Liver (tissue), 9 donors: Measurements from ENCODE around the gene TSBP1. TPM values are rescaled to one million over a fixed set of nuclear protein-coding genes. Genes with fewer than 3 reads are reported as not detected.

Source experiments
- DNase-seq: peaks from one replicate; pipeline ENCODE4 v3.0.0-alpha.2; 2017; ENCODE audit warnings: low spot score
- H3K27ac ChIP-seq, 2 donors: one replicate each; pipeline ENCODE4 v1.7.0; 2013; ENCODE audit warnings: inconsistent platforms in 2 of 2, low read length in 2 of 2, control low read depth in 1 of 2, low read depth in 1 of 2, mild to moderate bottlenecking in 1 of 2
- H3K27me3 ChIP-seq, 4 donors: one replicate each; pipeline versions ENCODE4 v1.6.1 to v1.7.0; 2013; ENCODE audit warnings: low read length in 3 of 4, inconsistent platforms in 1 of 4, mild to moderate bottlenecking in 1 of 4, moderate library complexity in 1 of 4; ENCODE audit not compliant: control insufficient read depth in 4 of 4, insufficient read depth in 4 of 4
- H3K36me3 ChIP-seq, 4 donors: one replicate each; pipeline versions ENCODE4 v1.6.1 to v1.7.0; 2013; ENCODE audit warnings: low read length in 3 of 4, mild to moderate bottlenecking in 3 of 4, low read depth in 1 of 4, moderate library complexity in 1 of 4; ENCODE audit not compliant: control insufficient read depth in 4 of 4, insufficient read depth in 3 of 4
- H3K4me1 ChIP-seq, 4 donors: one replicate each; pipeline versions ENCODE4 v1.6.1 to v1.7.0; 2013; ENCODE audit warnings: low read length in 3 of 4, mild to moderate bottlenecking in 3 of 4, moderate library complexity in 1 of 4; ENCODE audit not compliant: control insufficient read depth in 4 of 4, insufficient read depth in 4 of 4
- H3K4me3 ChIP-seq, 3 donors: one replicate each; pipeline versions ENCODE4 v1.6.1 to v1.7.0; 2013; ENCODE audit warnings: low read length in 3 of 3, control low read depth in 1 of 3, low read depth in 1 of 3, mild to moderate bottlenecking in 1 of 3
- H3K9ac ChIP-seq, 2 donors: one replicate each; pipeline ENCODE4 v1.7.0; 2013; ENCODE audit warnings: low read length in 2 of 2, mild to moderate bottlenecking in 2 of 2, moderate library complexity in 2 of 2, control low read depth in 1 of 2, low read depth in 1 of 2
- H3K9me3 ChIP-seq, 4 donors: one replicate each; pipeline versions ENCODE4 v1.6.1 to v1.7.0; 2013; ENCODE audit warnings: low read length in 3 of 4; ENCODE audit not compliant: control insufficient read depth in 4 of 4
- EGR1 ChIP-seq, 2 donors: IDR thresholded peaks; 2 replicates each; pipeline ENCODE4 v1.6.1; 2016 to 2018; ENCODE audit warnings: antibody characterized with exemption in 2 of 2, low read depth in 2 of 2
- FOXA2 ChIP-seq: IDR thresholded peaks from 2 replicates; pipeline ENCODE4 v1.6.1; 2016; ENCODE audit warnings: antibody characterized with exemption
- GABPA ChIP-seq, 2 donors: IDR thresholded peaks in 1 of 2; conservative IDR thresholded peaks in 1 of 2; 2 replicates each; pipeline ENCODE4 v1.6.1; 2016; ENCODE audit warnings: antibody characterized with exemption in 2 of 2, mild to moderate bottlenecking in 1 of 2, moderate library complexity in 1 of 2
- HNF4A ChIP-seq, 2 donors: conservative IDR thresholded peaks; 2 replicates each; pipeline ENCODE4 v1.6.1; 2016; ENCODE audit warnings: antibody characterized with exemption in 2 of 2, mild to moderate bottlenecking in 2 of 2
- HNF4G ChIP-seq: IDR thresholded peaks from 2 replicates; pipeline ENCODE4 v1.6.1; 2016; ENCODE audit warnings: antibody characterized with exemption
- JUND ChIP-seq, 2 donors: IDR thresholded peaks; 2 replicates each; pipeline ENCODE4 v1.6.1; 2016; ENCODE audit warnings: antibody characterized with exemption in 2 of 2
- RXRA ChIP-seq, 2 donors: IDR thresholded peaks; 2 replicates each; pipeline ENCODE4 v1.6.1; 2017 to 2018; ENCODE audit warnings: antibody characterized with exemption in 2 of 2, mild to moderate bottlenecking in 1 of 2
- SP1 ChIP-seq: IDR thresholded peaks from 2 replicates; pipeline ENCODE4 v1.6.1; 2018; ENCODE audit warnings: antibody characterized with exemption, mild to moderate bottlenecking
- YY1 ChIP-seq: IDR thresholded peaks from 2 replicates; pipeline ENCODE4 v1.6.1; 2016; ENCODE audit warnings: antibody characterized with exemption, mild to moderate bottlenecking
- ZBTB33 ChIP-seq: IDR thresholded peaks from 2 replicates; pipeline ENCODE4 v1.6.1; 2016; ENCODE audit warnings: antibody characterized with exemption
- WGBS: extraction: QIAGEN DNeasy Blood & Tissue Kit; methylation state at CpG from one replicate; pipeline ENCODE4 v1.1.7; 2013; 5-methylcytosine and 5-hydroxymethylcytosine counted together
- polyA plus RNA-seq, 2 donors: library from polyadenylated mRNA; stranded (reverse) in 1 of 2; unstranded in 1 of 2; fragments of 200-250 nt in 1 of 2; fragments of >200 nt in 1 of 2; fragmentation: Nextera tagmentation in 1 of 2; extraction: Ambion mirVana in 1 of 2; gene quantifications; one replicate each; pipeline versions ENCODE4 v1.2.1 to v1.2.3, GENCODE V29; 2013 to 2015
- total RNA-seq, 2 donors: library from RNA; depleted of rRNA; stranded (reverse); fragments of >200 nt; gene quantifications; one replicate each; pipeline ENCODE4 v1.2.3, GENCODE V29; 2014
- TF ChIP-seq, protein P1 (sequence below): fragments of 150-350 bp; IDR thresholded peaks from 2 replicates; pipeline ENCODE4 v1.5.1; 2017; ENCODE audit warnings: improper control_type of control experiment, low read depth, low read length; ENCODE audit not compliant: missing input control
- TF ChIP-seq, protein P2 (sequence below): IDR thresholded peaks from 2 replicates; pipeline ENCODE4 v1.6.1; 2016; ENCODE audit warnings: antibody characterized with exemption, mild to moderate bottlenecking
- donor health status: healthy.
- donor health status: healthy.
- donor health status: healthy.
- donor health status: healthy.
- donor health status: healthy.

Gene TSBP1
- total and polyA plus RNA-seq, 4 donors: not detected

DNA sequence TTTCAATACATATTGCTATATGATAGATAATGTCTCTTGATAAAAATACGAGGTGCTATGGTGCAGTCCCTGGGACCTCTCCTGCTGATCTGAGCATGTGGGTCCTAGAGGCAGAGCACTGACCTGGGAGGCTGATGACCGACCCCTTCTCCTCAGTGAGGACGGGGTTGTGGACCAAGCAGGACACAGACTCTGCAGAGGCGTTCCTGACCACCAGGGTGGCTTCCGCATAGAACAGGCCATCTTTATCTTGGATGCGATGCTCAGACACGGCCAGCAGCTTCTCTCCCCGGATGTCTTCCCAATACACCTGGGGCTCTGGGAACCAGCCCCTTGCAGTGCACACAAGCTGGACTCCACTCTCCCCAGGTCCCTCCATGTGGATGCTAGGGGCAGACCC lies 31.1 kb upstream of the TSBP1 start (continued):
- TF ChIP-seq, protein P1, sequence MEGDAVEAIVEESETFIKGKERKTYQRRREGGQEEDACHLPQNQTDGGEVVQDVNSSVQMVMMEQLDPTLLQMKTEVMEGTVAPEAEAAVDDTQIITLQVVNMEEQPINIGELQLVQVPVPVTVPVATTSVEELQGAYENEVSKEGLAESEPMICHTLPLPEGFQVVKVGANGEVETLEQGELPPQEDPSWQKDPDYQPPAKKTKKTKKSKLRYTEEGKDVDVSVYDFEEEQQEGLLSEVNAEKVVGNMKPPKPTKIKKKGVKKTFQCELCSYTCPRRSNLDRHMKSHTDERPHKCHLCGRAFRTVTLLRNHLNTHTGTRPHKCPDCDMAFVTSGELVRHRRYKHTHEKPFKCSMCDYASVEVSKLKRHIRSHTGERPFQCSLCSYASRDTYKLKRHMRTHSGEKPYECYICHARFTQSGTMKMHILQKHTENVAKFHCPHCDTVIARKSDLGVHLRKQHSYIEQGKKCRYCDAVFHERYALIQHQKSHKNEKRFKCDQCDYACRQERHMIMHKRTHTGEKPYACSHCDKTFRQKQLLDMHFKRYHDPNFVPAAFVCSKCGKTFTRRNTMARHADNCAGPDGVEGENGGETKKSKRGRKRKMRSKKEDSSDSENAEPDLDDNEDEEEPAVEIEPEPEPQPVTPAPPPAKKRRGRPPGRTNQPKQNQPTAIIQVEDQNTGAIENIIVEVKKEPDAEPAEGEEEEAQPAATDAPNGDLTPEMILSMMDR: no peak
- TF ChIP-seq ZBTB33 (no peak), YY1 (no peak)

GRCh38 chr6:32401284-32401963 lies 29.7 kb upstream of the TSBP1 start:
- Histone ChIP-seq H3K4me1 (no peaks in the 10 kb centered on the region), H3K27me3 (peaks cover 0 to 20% (median 7%) of the 10 kb centered on the region in 4 donors), H3K9me3 (no peaks in the 10 kb centered on the region), H3K4me3 (no peak overlapping the region), H3K36me3 (no peaks in the 10 kb centered on the region), H3K9ac (no peak overlapping the region), H3K27ac (no peak overlapping the region)
- TF ChIP-seq RXRA (IDR thresholded peaks at IDR 0.05) (no peak), JUND (IDR thresholded peaks at IDR 0.05) (no peak), EGR1 (IDR thresholded peaks at IDR 0.05; ENCODE audit: low read depth in 2 of 2) (no peak), GABPA (IDR thresholded peaks at IDR 0.05 in 1 of 2, conservative IDR thresholded peaks at IDR 0.05 in 1 of 2) (no peak), SP1 (no peak), FOXA2 (no peak), HNF4G (no peak)
- TF ChIP-seq, protein P2, sequence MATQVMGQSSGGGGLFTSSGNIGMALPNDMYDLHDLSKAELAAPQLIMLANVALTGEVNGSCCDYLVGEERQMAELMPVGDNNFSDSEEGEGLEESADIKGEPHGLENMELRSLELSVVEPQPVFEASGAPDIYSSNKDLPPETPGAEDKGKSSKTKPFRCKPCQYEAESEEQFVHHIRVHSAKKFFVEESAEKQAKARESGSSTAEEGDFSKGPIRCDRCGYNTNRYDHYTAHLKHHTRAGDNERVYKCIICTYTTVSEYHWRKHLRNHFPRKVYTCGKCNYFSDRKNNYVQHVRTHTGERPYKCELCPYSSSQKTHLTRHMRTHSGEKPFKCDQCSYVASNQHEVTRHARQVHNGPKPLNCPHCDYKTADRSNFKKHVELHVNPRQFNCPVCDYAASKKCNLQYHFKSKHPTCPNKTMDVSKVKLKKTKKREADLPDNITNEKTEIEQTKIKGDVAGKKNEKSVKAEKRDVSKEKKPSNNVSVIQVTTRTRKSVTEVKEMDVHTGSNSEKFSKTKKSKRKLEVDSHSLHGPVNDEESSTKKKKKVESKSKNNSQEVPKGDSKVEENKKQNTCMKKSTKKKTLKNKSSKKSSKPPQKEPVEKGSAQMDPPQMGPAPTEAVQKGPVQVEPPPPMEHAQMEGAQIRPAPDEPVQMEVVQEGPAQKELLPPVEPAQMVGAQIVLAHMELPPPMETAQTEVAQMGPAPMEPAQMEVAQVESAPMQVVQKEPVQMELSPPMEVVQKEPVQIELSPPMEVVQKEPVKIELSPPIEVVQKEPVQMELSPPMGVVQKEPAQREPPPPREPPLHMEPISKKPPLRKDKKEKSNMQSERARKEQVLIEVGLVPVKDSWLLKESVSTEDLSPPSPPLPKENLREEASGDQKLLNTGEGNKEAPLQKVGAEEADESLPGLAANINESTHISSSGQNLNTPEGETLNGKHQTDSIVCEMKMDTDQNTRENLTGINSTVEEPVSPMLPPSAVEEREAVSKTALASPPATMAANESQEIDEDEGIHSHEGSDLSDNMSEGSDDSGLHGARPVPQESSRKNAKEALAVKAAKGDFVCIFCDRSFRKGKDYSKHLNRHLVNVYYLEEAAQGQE: no peak
- 37% methylated on average over 4 of the region's 4 CpGs for WGBS
- DNase-seq: no peak

- TF ChIP-seq FOXA2 (no peak), HNF4A (conservative IDR thresholded peaks at IDR 0.05) (no peak)
- no peak for DNase-seq
- Histone ChIP-seq H3K27me3 (peaks cover 0 to 11% (median 0%) of the 10 kb centered on the region in 4 donors), H3K27ac (no peak overlapping the region), H3K4me3 (no peak overlapping the region), H3K9me3 (no peaks in the 10 kb centered on the region), H3K4me1 (no peaks in the 10 kb centered on the region), H3K9ac (no peak overlapping the region), H3K36me3 (no peaks in the 10 kb centered on the region)
- WGBS: 69% methylated on average over 7 of the region's 7 CpGs
Observed at GRCh38 chr6:32397252-32397920, 25.7 kb upstream of the TSBP1 start.
